Neural cell (in vitro differentiated cells): Measurements from ENCODE around the gene THOC1. TPM values are rescaled to one million over a fixed set of nuclear protein-coding genes. Genes with fewer than 3 reads are reported as not detected.

Experiments
- H2AFZ ChIP-seq: fragments of 200-600, 300-800 bp; sonication (generic), shearing (Covaris generic); 2 replicates; pipeline ENCODE4 v1.6.0; 2014; ENCODE audit warnings: low read depth, mild to moderate bottlenecking, antibody characterized with exemption, low read length, moderate library complexity
- H3F3A ChIP-seq: fragments of 200-600 bp; shearing (Covaris generic); 2 replicates; pipeline ENCODE4 v1.6.1; 2016; ENCODE audit warnings: mild to moderate bottlenecking, moderate library complexity, mixed read lengths, antibody characterized with exemption, low read length; ENCODE audit not compliant: insufficient read depth, poor library complexity, severe bottlenecking
- H3K27ac ChIP-seq: fragments of 200-600, 300-800 bp; sonication (generic), shearing (Covaris generic); 2 replicates; pipeline ENCODE4 v1.5.1; 2014; ENCODE audit warnings: mild to moderate bottlenecking, low read length, moderate library complexity
- H3K27me3 ChIP-seq: fragments of 300-800, 200-600 bp; sonication (generic), shearing (Covaris generic); 2 replicates; pipeline ENCODE4 v1.6.0; 2014; ENCODE audit warnings: mild to moderate bottlenecking, low read depth, low read length, moderate library complexity; ENCODE audit not compliant: insufficient read depth
- H3K36me3 ChIP-seq: fragments of 300-800, 200-600 bp; sonication (generic), shearing (Covaris generic); 2 replicates; pipeline ENCODE4 v1.5.1; 2014; ENCODE audit warnings: mild to moderate bottlenecking, antibody characterized with exemption, low read length, moderate library complexity; ENCODE audit not compliant: insufficient read depth
- H3K4me2 ChIP-seq: fragments of 300-800, 200-600 bp; sonication (generic), shearing (Covaris generic); 2 replicates; pipeline ENCODE4 v1.6.0; 2014; ENCODE audit warnings: mild to moderate bottlenecking, low read length
- H3K4me3 ChIP-seq: fragments of 300-800, 200-600 bp; sonication (generic), shearing (Covaris generic); 2 replicates; pipeline ENCODE4 v1.5.1; 2014; ENCODE audit warnings: mild to moderate bottlenecking, low read length, moderate library complexity
- H3K79me2 ChIP-seq: fragments of 200-600 bp; shearing (Covaris generic); replicated peaks from 2 replicates; pipeline ENCODE4 v1.6.0; 2014; ENCODE audit warnings: mild to moderate bottlenecking, low read length, moderate library complexity; ENCODE audit not compliant: insufficient read depth
- H3K9ac ChIP-seq: fragments of 300-800, 200-600 bp; sonication (generic), shearing (Covaris generic); 2 replicates; pipeline ENCODE4 v1.6.1; 2016; ENCODE audit warnings: mild to moderate bottlenecking, low read length, mixed read lengths
- H3K9me2 ChIP-seq: fragments of 200-600 bp; shearing (Covaris generic); 2 replicates; pipeline ENCODE4 v1.6.1; 2016; ENCODE audit warnings: mild to moderate bottlenecking, low read length, mixed read lengths; ENCODE audit not compliant: insufficient read depth
- H3K9me3 ChIP-seq: fragments of 200-600, 300-800 bp; sonication (generic), shearing (Covaris generic); 2 replicates; pipeline ENCODE4 v1.6.1; 2016; ENCODE audit warnings: mild to moderate bottlenecking, mixed run types, low read length, moderate library complexity, mixed read lengths
- H4K20me1 ChIP-seq: fragments of 200-600 bp; shearing (Covaris generic); 2 replicates; pipeline ENCODE4 v1.6.1; 2016; ENCODE audit warnings: mild to moderate bottlenecking, mixed run types; ENCODE audit not compliant: insufficient read depth
- CTCF ChIP-seq: fragments of 450-650 bp; IDR thresholded peaks from 2 replicates; pipeline ENCODE4 v1.5.1; 2014; ENCODE audit warnings: antibody characterized with exemption, mild to moderate bottlenecking, moderate library complexity; ENCODE audit not compliant: poor library complexity, severe bottlenecking
- EP300 ChIP-seq: fragments of 450-650 bp; conservative IDR thresholded peaks from 2 replicates; pipeline ENCODE4 v1.6.1; 2014; ENCODE audit warnings: antibody characterized with exemption, mild to moderate bottlenecking, moderate library complexity; ENCODE audit not compliant: poor library complexity, severe bottlenecking
- EZH2 ChIP-seq: fragments of 200-600, 300-800 bp; shearing (Covaris generic), sonication (generic); IDR thresholded peaks from 2 replicates; pipeline ENCODE4 v1.6.1; 2014; ENCODE audit warnings: antibody characterized with exemption, low read length, borderline replicate concordance, mild to moderate bottlenecking; ENCODE audit not compliant: insufficient read depth, poor library complexity, severe bottlenecking
- MXI1 ChIP-seq: fragments of 450-650 bp; conservative IDR thresholded peaks from 2 replicates; pipeline ENCODE4 v1.6.1; 2014; ENCODE audit warnings: antibody characterized with exemption, mild to moderate bottlenecking; ENCODE audit not compliant: poor library complexity, severe bottlenecking
- POLR2AphosphoS5 ChIP-seq: IDR thresholded peaks from 2 replicates; pipeline ENCODE4 v1.6.1; 2012
- RAD21 ChIP-seq: fragments of 450-650 bp; conservative IDR thresholded peaks from 2 replicates; pipeline ENCODE4 v1.6.1; 2014; ENCODE audit warnings: antibody characterized with exemption, mild to moderate bottlenecking, moderate library complexity
- REST ChIP-seq: IDR thresholded peaks from 2 replicates; pipeline ENCODE4 v1.6.1; 2012; ENCODE audit warnings: borderline replicate concordance
- SMC3 ChIP-seq: fragments of 450-650 bp; conservative IDR thresholded peaks from 2 replicates; pipeline ENCODE4 v1.6.1; 2014; ENCODE audit warnings: antibody characterized with exemption, mild to moderate bottlenecking, moderate library complexity; ENCODE audit not compliant: poor library complexity
- TAF1 ChIP-seq: IDR thresholded peaks from 2 replicates; pipeline ENCODE4 v1.6.1; 2012; ENCODE audit warnings: low read depth
- polyA plus RNA-seq: library from polyadenylated mRNA; depleted of rRNA; stranded (reverse); fragments of >200 nt; gene quantifications from 2 replicates; pipeline ENCODE4 v1.2.3, GENCODE V29; 2014

THOC1 gene
- polyA plus RNA-seq, 1 donor from 2014 or later, result 168 TPM

GRCh38 chr18:215448-216010 lies 52.3 kb downstream of the THOC1 start:
- Histone ChIP-seq H3K4me3 (no peak overlapping the region), H3K4me2 (no peak overlapping the region), H4K20me1 (no peaks in the 10 kb centered on the region), H2AFZ (no peak overlapping the region), H3K27ac (no peak overlapping the region), H3K79me2 (no peaks in the 10 kb centered on the region), H3K9me3 (no peaks in the 10 kb centered on the region), H3K9ac (no peak overlapping the region), H3K27me3 (no peaks in the 10 kb centered on the region), H3K9me2 (no peaks in the 10 kb centered on the region), H3K36me3 (peaks cover 13% of the 10 kb centered on the region), H3F3A (no peaks in the 10 kb centered on the region)
- no peak for TF ChIP-seq MXI1
- no peak for TF ChIP-seq POLR2AphosphoS5
- TF ChIP-seq REST, result no peak
- no peak for TF ChIP-seq SMC3
- TF ChIP-seq EZH2, result no peak
- no peak for TF ChIP-seq TAF1
- no peak for TF ChIP-seq RAD21
- TF ChIP-seq EP300, result no peak
- TF ChIP-seq CTCF, result no peak

GRCh38 chr18:213966-214365 lies 53.9 kb downstream of the THOC1 start:
- H3K9me2 ChIP-seq, result no peaks in the 10 kb centered on the region
- H3F3A ChIP-seq, result no peaks in the 10 kb centered on the region
- H3K9ac ChIP-seq, result no peak overlapping the region
- no peak overlapping the region for H3K27ac ChIP-seq
- no peaks in the 10 kb centered on the region for H3K27me3 ChIP-seq
- H3K9me3 ChIP-seq, result no peaks in the 10 kb centered on the region
- TF ChIP-seq EZH2 (no peak), REST (no peak), POLR2AphosphoS5 (no peak), RAD21 (no peak), MXI1 (no peak), SMC3 (no peak), EP300 (no peak), CTCF (no peak), TAF1 (no peak)
- H3K36me3 ChIP-seq, result peaks cover 13% of the 10 kb centered on the region
- H4K20me1 ChIP-seq, result no peaks in the 10 kb centered on the region
- no peaks in the 10 kb centered on the region for H3K79me2 ChIP-seq
- H3K4me2 ChIP-seq, result no peak overlapping the region
- H2AFZ ChIP-seq, result no peak overlapping the region
- no peak overlapping the region for H3K4me3 ChIP-seq
